A673 (cell line): ENCODE data around the gene MT4. TPM values are rescaled to one million over a fixed set of nuclear protein-coding genes. Genes with fewer than 3 reads are reported as not detected.

Experiments used
- BruUV-seq: library from RNA; stranded (reverse); fragments of 400-500 nt; replicated peaks from 2 replicates; lab custom pipeline; 2021; lab: Mats Ljungman, UMichigan
- CTCF ChIA-PET: fragments of 300-600 bp; sonication (Branson Sonifier 250); formaldehyde crosslinking; loops from one replicate; lab custom pipeline; 2022; ENCODE audit warnings: antibody characterized with exemption; lab: Charles Lee
- POLR2A ChIA-PET: fragments of 300-600 bp; sonication (Branson Sonifier 250); formaldehyde crosslinking; loops from one replicate; lab custom pipeline; 2022; ENCODE audit warnings: antibody characterized with exemption; ENCODE audit not compliant: low non-redundant PET; lab: Charles Lee
- DNase-seq: peaks from one replicate; pipeline ENCODE4 v3.0.0-alpha.2; 2015; ENCODE audit warnings: low spot score
- H3K27ac ChIP-seq: fragments of 200-600 bp; sonication (generic); 2 replicates; pipeline ENCODE4 v1.5.1; 2016; ENCODE audit warnings: mixed run types, low read depth, mild to moderate bottlenecking, mixed read lengths, antibody characterized with exemption, low read length; ENCODE audit not compliant: poor library complexity, severe bottlenecking
- H3K27me3 ChIP-seq: fragments of 200-600 bp; sonication (generic); replicated peaks from 2 replicates; pipeline ENCODE4 v1.6.1; 2017; ENCODE audit warnings: mixed run types, low read depth, mild to moderate bottlenecking, mixed read lengths, antibody characterized with exemption, low read length; ENCODE audit not compliant: insufficient read depth, poor library complexity
- H3K36me3 ChIP-seq: fragments of 200-600 bp; sonication (generic); 2 replicates; pipeline ENCODE4 v1.6.1; 2016; ENCODE audit warnings: mixed run types, mild to moderate bottlenecking, mixed read lengths, antibody characterized with exemption, low read length; ENCODE audit not compliant: insufficient read depth, poor library complexity, severe bottlenecking
- H3K4me1 ChIP-seq: fragments of 200-600 bp; sonication (generic); 2 replicates; pipeline ENCODE4 v1.6.1; 2017; ENCODE audit warnings: mixed run types, mild to moderate bottlenecking, mixed read lengths, antibody characterized with exemption, low read length; ENCODE audit not compliant: insufficient read depth, poor library complexity, severe bottlenecking
- H3K4me3 ChIP-seq: fragments of 200-600 bp; sonication (generic); 2 replicates; pipeline ENCODE4 v1.5.1; 2016; ENCODE audit warnings: low read depth, mixed run types, mild to moderate bottlenecking, mixed read lengths, low read length; ENCODE audit not compliant: poor library complexity, severe bottlenecking
- H3K9me3 ChIP-seq: fragments of 200-600 bp; sonication (generic); 2 replicates; pipeline ENCODE4 v1.6.1; 2016; ENCODE audit warnings: mixed run types, low read depth, mild to moderate bottlenecking, mixed read lengths, antibody characterized with exemption, low read length; ENCODE audit not compliant: poor library complexity, severe bottlenecking
- CTCF ChIP-seq: fragments of 300-800, 200-600 bp; sonication (generic); conservative IDR thresholded peaks from 2 replicates; pipeline ENCODE4 v1.5.1; 2017; ENCODE audit warnings: low read depth, mild to moderate bottlenecking, antibody characterized with exemption, low read length, moderate library complexity, mixed read lengths
- EZH2 ChIP-seq: fragments of 200-600 bp; sonication (generic); IDR thresholded peaks from 2 replicates; pipeline ENCODE4 v1.6.1; 2017; ENCODE audit warnings: borderline replicate concordance, low read depth, mild to moderate bottlenecking, mixed read lengths, antibody characterized with exemption, low read length; ENCODE audit not compliant: poor library complexity, severe bottlenecking
- intact Hi-C: fragments of 100-400 bp; cut with micrococcal nuclease; formaldehyde crosslinking; loops from one replicate; pipeline ENCODE4 v1.10.0; 2022; ENCODE audit not compliant: unreplicated experiment
- total RNA-seq: library from RNA; stranded (reverse); gene quantifications from 2 replicates; pipeline ENCODE4 v1.2.3, GENCODE V29; 2021

MT4 gene
- total RNA-seq, 1 experiment from 2014 or later: not detected

- peaks cover 6% of the 10 kb centered on the region for H3K4me1 ChIP-seq
- intact Hi-C loops: no loop called here
- H3K27me3 ChIP-seq: no peaks in the 10 kb centered on the region
- no peaks in the 10 kb centered on the region for H3K9me3 ChIP-seq
- H3K36me3 ChIP-seq: no peaks in the 10 kb centered on the region
- no TSS peak for BruUV-seq
- TF ChIP-seq CTCF (no peak), EZH2 (no peak)
- DNase-seq: no peak
- CTCF ChIA-PET: no interaction called here
- H3K4me3 ChIP-seq: no peak overlapping the region
- POLR2A ChIA-PET: interaction anchor here (0.9 kb wide), 1 partner anchor 15 kb away, joined by 3 read pairs; no protein-coding TSS in a partner anchor
- H3K27ac ChIP-seq: no peak overlapping the region
Measured at GRCh38 chr16:56615353-56615752, 50.5 kb downstream of the MT4 start.

- ChIA-PET POLR2A (no interaction called here), CTCF (no interaction called here)
- BruUV-seq: no TSS peak
- Histone ChIP-seq H3K4me1 (no peaks in the 10 kb centered on the region), H3K27me3 (no peaks in the 10 kb centered on the region), H3K9me3 (no peaks in the 10 kb centered on the region), H3K4me3 (no peak overlapping the region), H3K27ac (no peak overlapping the region), H3K36me3 (no peaks in the 10 kb centered on the region)
- intact Hi-C loops: no loop called here
- DNase-seq: no peak
- TF ChIP-seq EZH2 (no peak), CTCF (no peak)
Measured at GRCh38 chr16:56616608-56617211, 51.8 kb downstream of the MT4 start.

- CTCF ChIA-PET: no interaction called here
- no peak for DNase-seq
- TF ChIP-seq CTCF: no peak
- no peak for TF ChIP-seq EZH2
- Histone ChIP-seq H3K4me1 (no peaks in the 10 kb centered on the region), H3K9me3 (no peaks in the 10 kb centered on the region), H3K36me3 (no peaks in the 10 kb centered on the region), H3K27ac (no peak overlapping the region), H3K27me3 (no peaks in the 10 kb centered on the region), H3K4me3 (no peak overlapping the region)
- POLR2A ChIA-PET: no interaction called here
- intact Hi-C loops: no loop called here
- BruUV-seq: no TSS peak
Measured at GRCh38 chr16:56617212-56618085, 52.6 kb downstream of the MT4 start.
